Activated CD4-positive, CD25-positive, alpha-beta regulatory T cell treated with anti-CD3 and anti-CD28 coated beads, Interleukin-2, amount 50 U/mL, for 72 hours (primary cell): ENCODE results near the gene DENND10.
"Not testable (repeated sequence)": the region's sequence is repeated elsewhere in the genome, so short reads cannot be mapped to it uniquely, and the experiment has no call there.

Experiments
- DNase-seq: peaks from one replicate; pipeline ENCODE4 v3.0.0; 2021

The DENND10 gene

GRCh38 chr10:119176166-119176565 lies 72.3 kb downstream of the DENND10 start:
- no peak for DNase-seq

GRCh38 chr10:119177708-119178371 lies 73.9 kb downstream of the DENND10 start:
- peak; percentile 44 for DNase-seq

- DNase-seq = peak; percentile 96
Measured at GRCh38 chr10:119178372-119179119, 74.6 kb downstream of the DENND10 start, which contains the start of gene PRDX3. TSS of gene PRDX3 (minus strand) at chr10:119178812. CDS start at chr10:119178790, 22 bp downstream.

GRCh38 chr10:119180850-119181400 lies 77.0 kb downstream of the DENND10 start:
- DNase-seq = not testable (repeated sequence)

- DNase-seq = no peak
Measured at GRCh38 chr10:119183664-119184412, 79.9 kb downstream of the DENND10 start.
